ENCODE results near the gene RFX5. TPM values are rescaled to one million over a fixed set of nuclear protein-coding genes. Genes with fewer than 3 reads are reported as not detected.

RFX5 gene
- total RNA-seq, 1 experiment from 2014 or later, result 72.7 TPM

DNA sequence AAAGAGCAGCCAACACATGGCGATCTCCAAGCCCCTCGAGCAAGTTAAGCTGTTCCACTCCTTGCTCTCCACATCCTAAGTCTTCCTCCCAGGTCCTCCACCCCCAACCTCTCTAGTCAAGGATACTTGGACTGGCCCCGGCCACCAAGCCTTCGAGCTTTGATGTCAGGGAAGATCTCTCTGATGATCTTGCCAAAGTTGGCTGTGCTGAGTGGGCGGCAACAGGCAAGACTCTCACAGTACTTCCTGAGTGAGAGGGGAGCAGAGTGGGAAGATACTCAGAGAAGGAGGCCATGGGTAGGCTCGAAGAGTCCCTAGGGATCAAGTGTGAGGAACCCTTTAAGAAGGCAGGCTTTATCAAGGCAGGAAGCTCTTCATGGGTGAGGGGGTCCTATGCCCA, 2.8 kb downstream of the RFX5 start:
- Histone ChIP-seq H2BK120ac (ENCODE audit: low read depth, low read length, poor library complexity, severe bottlenecking) (no peak overlapping the region), H2BK12ac (ENCODE audit: insufficient read length, low read depth, low read length) (no peak overlapping the region), H3K14ac (ENCODE audit: insufficient read depth, low read length) (no peak overlapping the region), H3K56ac (ENCODE audit: insufficient read length, low read depth, low read length) (no peak overlapping the region), H3K79me2 (ENCODE audit: insufficient read depth, low read length) (peaks cover 1% of the 10 kb centered on the region; the same call in 1 of the 2 replicates), H2BK20ac (ENCODE audit: low read depth, low read length, poor library complexity, severe bottlenecking) (no peak overlapping the region), H3K23me2 (ENCODE audit: insufficient read length, low read depth, low read length, poor library complexity, severe bottlenecking) (peaks cover 11% of the 10 kb centered on the region), H3K4me2 (ENCODE audit: insufficient read depth, insufficient read length, low read length) (no peak overlapping the region), H2BK15ac (ENCODE audit: low read depth, low read length) (no peak overlapping the region), H2AFZ (ENCODE audit: low read length) (no peak overlapping the region), H3K18ac (ENCODE audit: insufficient read length, low read depth, low read length) (no peak overlapping the region), H4K91ac (ENCODE audit: insufficient read length, low read depth, low read length) (no peak overlapping the region), H3K9ac (ENCODE audit: extremely low read depth, insufficient read length, low read length) (no peak overlapping the region), H3T11ph (ENCODE audit: low read length) (no peak overlapping the region), H3K4me1 (ENCODE audit: insufficient read depth, low read length) (no peaks in the 10 kb centered on the region; the same call in 1 of the 2 replicates), H3K4ac (ENCODE audit: low read depth, low read length) (no peak overlapping the region), H4K5ac (ENCODE audit: insufficient read length, low read depth, low read length) (no peak overlapping the region), H3K27me3 (ENCODE audit: insufficient read depth, low read length) (no peaks in the 10 kb centered on the region), H2BK5ac (ENCODE audit: insufficient read length, low read length) (no peak overlapping the region), H2AK5ac (ENCODE audit: insufficient read length, low read length) (no peak overlapping the region), H3K79me1 (ENCODE audit: insufficient read depth, low read depth, low read length, poor library complexity, severe bottlenecking) (peaks cover 9% of the 10 kb centered on the region), H3K27ac (ENCODE audit: insufficient read length, low read depth, low read length) (no peak overlapping the region), H4K20me1 (ENCODE audit: control insufficient read depth, insufficient read depth, insufficient read length) (peaks cover 2% of the 10 kb centered on the region), H3K23ac (ENCODE audit: insufficient read length, low read depth, low read length) (no peak overlapping the region), H4K8ac (replicated peaks; ENCODE audit: insufficient read length, low read depth, low read length) (no peak overlapping the region), H3K9me3 (ENCODE audit: control insufficient read depth, low read depth, low read length) (no peaks in the 10 kb centered on the region)
- H3K9me3 Mint-ChIP-seq, result no peaks in the 10 kb centered on the region
- H3K4me3 Mint-ChIP-seq, result 0 out of 5 replicates have a peak overlapping the region, but pooled peaks of 1 of the 2 experiments have one; percentile 24
- no peaks in the 10 kb centered on the region for H3K27me3 Mint-ChIP-seq (ENCODE audit: low read depth)
- H3K4me1 Mint-ChIP-seq, result peaks cover 21 to 28% of the 10 kb centered on the region in 2 experiments
- TF ChIP-seq, protein P1, sequence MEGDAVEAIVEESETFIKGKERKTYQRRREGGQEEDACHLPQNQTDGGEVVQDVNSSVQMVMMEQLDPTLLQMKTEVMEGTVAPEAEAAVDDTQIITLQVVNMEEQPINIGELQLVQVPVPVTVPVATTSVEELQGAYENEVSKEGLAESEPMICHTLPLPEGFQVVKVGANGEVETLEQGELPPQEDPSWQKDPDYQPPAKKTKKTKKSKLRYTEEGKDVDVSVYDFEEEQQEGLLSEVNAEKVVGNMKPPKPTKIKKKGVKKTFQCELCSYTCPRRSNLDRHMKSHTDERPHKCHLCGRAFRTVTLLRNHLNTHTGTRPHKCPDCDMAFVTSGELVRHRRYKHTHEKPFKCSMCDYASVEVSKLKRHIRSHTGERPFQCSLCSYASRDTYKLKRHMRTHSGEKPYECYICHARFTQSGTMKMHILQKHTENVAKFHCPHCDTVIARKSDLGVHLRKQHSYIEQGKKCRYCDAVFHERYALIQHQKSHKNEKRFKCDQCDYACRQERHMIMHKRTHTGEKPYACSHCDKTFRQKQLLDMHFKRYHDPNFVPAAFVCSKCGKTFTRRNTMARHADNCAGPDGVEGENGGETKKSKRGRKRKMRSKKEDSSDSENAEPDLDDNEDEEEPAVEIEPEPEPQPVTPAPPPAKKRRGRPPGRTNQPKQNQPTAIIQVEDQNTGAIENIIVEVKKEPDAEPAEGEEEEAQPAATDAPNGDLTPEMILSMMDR (conservative IDR thresholded peaks at IDR 0.05), result no peak
- H3K27ac Mint-ChIP-seq, result no peak overlapping the region
- H3K36me3 Mint-ChIP-seq (ENCODE audit: insufficient read depth in 1 of 3, low read depth in 3 of 3), result peaks cover 28 to 47% (median 46%) of the 10 kb centered on the region in 3 experiments
- DNase-seq, result no peak
- WGBS (ENCODE audit: extremely low coverage, insufficient read length, low lambda C conversion rate), result no CpG with 5 or more reads among the region's 6 CpGs

Measured in H9 (cell line).